NK-92 (cell line): ENCODE measurements around the gene ZNF419.
A peak's percentile ranks its signal among the peaks of the same experiment; 100 is the strongest.
"Not testable (repeated sequence)": the region's sequence is repeated elsewhere in the genome, so short reads cannot be mapped to it uniquely, and the experiment has no call there.

Source experiments
- DNase-seq: peaks from one replicate; lab custom pipeline; 2025; ENCODE audit not compliant: unreplicated experiment; lab: John Stamatoyannopoulos, UW

Gene ZNF419

GRCh38 chr19:57487477-57488298 lies at the start of gene ZNF419:
TSS of gene ZNF419 (plus strand) at chr19:57487750. CDS start at chr19:57487951, 201 bp downstream.
- DNase-seq: peak; percentile 23

- no peak for DNase-seq
Observed at GRCh38 chr19:57437931-57438330, 49.6 kb upstream of the ZNF419 start.

GRCh38 chr19:57438925-57439324 lies 48.6 kb upstream of the ZNF419 start:
- DNase-seq: no peak

- no peak for DNase-seq
Observed at GRCh38 chr19:57441979-57442752, 45.4 kb upstream of the ZNF419 start.

- DNase-seq: no peak
Observed at GRCh38 chr19:57443121-57443696, 44.3 kb upstream of the ZNF419 start.

- no peak for DNase-seq
Observed at GRCh38 chr19:57452307-57452706, 35.2 kb upstream of the ZNF419 start.

- no peak for DNase-seq
Observed at GRCh38 chr19:57465680-57466381, 21.7 kb upstream of the ZNF419 start.

GRCh38 chr19:57466489-57466888 lies 21.1 kb upstream of the ZNF419 start:
- DNase-seq: no peak

GRCh38 chr19:57473646-57474045 lies 13.9 kb upstream of the ZNF419 start:
- DNase-seq: no peak

- DNase-seq: peak; percentile 62
Observed at GRCh38 chr19:57477191-57478008, 10.2 kb upstream of the ZNF419 start, which contains the start of gene ZNF772. TSS of gene ZNF772 (minus strand) at chr19:57477566. CDS start at chr19:57477309, 257 bp downstream.

- DNase-seq: not testable (repeated sequence)
Observed at GRCh38 chr19:57488299-57488644, 722 bp downstream of the ZNF419 start.

GRCh38 chr19:57499332-57499679 lies 11.8 kb downstream of the ZNF419 start:
- not testable (repeated sequence) for DNase-seq

- DNase-seq: peak; percentile 45
Observed at GRCh38 chr19:57499680-57500395, 12.3 kb downstream of the ZNF419 start, which contains the start of gene ZNF773. TSS of gene ZNF773 (plus strand) at chr19:57499938. CDS start at chr19:57500081, 143 bp downstream.

- DNase-seq: not testable (repeated sequence)
Observed at GRCh38 chr19:57500400-57500799, 12.8 kb downstream of the ZNF419 start.

- DNase-seq: no peak
Observed at GRCh38 chr19:57506163-57506562, 18.6 kb downstream of the ZNF419 start.

- DNase-seq: no peak
Observed at GRCh38 chr19:57511484-57511883, 23.9 kb downstream of the ZNF419 start.

GRCh38 chr19:57512845-57513244 lies 25.3 kb downstream of the ZNF419 start:
- DNase-seq: no peak

- no peak for DNase-seq
Observed at GRCh38 chr19:57515255-57515654, 27.7 kb downstream of the ZNF419 start.

GRCh38 chr19:57518021-57518420 lies 30.5 kb downstream of the ZNF419 start:
- DNase-seq: not testable (repeated sequence)
